HepG2 (cell line): ENCODE measurements around the gene ODAM. TPM values are rescaled to one million over a fixed set of nuclear protein-coding genes. Genes with fewer than 3 reads are reported as not detected.

Source experiments
- AGO2 ChIP-seq: fragments of 200-400 bp; formaldehyde crosslinking; optimal IDR thresholded peaks from 2 replicates; pipeline ENCODE3; 2017; ENCODE audit warnings: mild to moderate bottlenecking, low read depth, low read length, moderate library complexity
- ARNT ChIP-seq: fragments of 450-650 bp; IDR thresholded peaks from 2 replicates; pipeline ENCODE4 v1.6.1; 2017
- CCAR2 ChIP-seq: fragments of 200-400 bp; formaldehyde crosslinking; optimal IDR thresholded peaks from 2 replicates; pipeline ENCODE3; 2018; ENCODE audit warnings: low read depth, mild to moderate bottlenecking, low read length, moderate library complexity
- FOXC1 ChIP-seq: sonication (generic); formaldehyde crosslinking; IDR thresholded peaks from 2 replicates; pipeline ENCODE4 v1.8.0; 2022; ENCODE audit warnings: mild to moderate bottlenecking, missing genetic modification reagents, borderline replicate concordance
- HNRNPLL ChIP-seq: fragments of 200-400 bp; formaldehyde crosslinking; IDR thresholded peaks from 2 replicates; pipeline ENCODE4 v1.6.1; 2017; ENCODE audit warnings: mild to moderate bottlenecking, low read depth, low read length; ENCODE audit not compliant: poor library complexity, severe bottlenecking
- KLF6 ChIP-seq: IDR thresholded peaks from 2 replicates; pipeline ENCODE4 v1.8.0; 2016; ENCODE audit warnings: missing biosample characterization, missing genetic modification reagents
- MATR3 ChIP-seq: sonication (generic); formaldehyde crosslinking; IDR thresholded peaks from 2 replicates; pipeline ENCODE4 v1.4.0; 2020; ENCODE audit warnings: missing genetic modification reagents
- SAP130 ChIP-seq: IDR thresholded peaks from 2 replicates; pipeline ENCODE4 v1.6.1; 2016; ENCODE audit warnings: low read depth
- TBX2 ChIP-seq: sonication (generic); formaldehyde crosslinking; IDR thresholded peaks from 2 replicates; pipeline ENCODE4 v1.5.0; 2020; ENCODE audit warnings: missing genetic modification reagents, mild to moderate bottlenecking, borderline replicate concordance
- THYN1 ChIP-seq: sonication (generic); formaldehyde crosslinking; IDR thresholded peaks from 2 replicates; pipeline ENCODE4 v1.8.1; 2023; ENCODE audit warnings: low read depth, mild to moderate bottlenecking, moderate library complexity, missing genetic modification reagents, borderline replicate concordance
- ZNF225 ChIP-seq: sonication (generic); formaldehyde crosslinking; IDR thresholded peaks from 2 replicates; pipeline ENCODE4 v1.4.0; 2020; ENCODE audit warnings: mild to moderate bottlenecking, missing genetic modification reagents
- ZNF234 ChIP-seq: sonication (generic); formaldehyde crosslinking; conservative IDR thresholded peaks from 2 replicates; pipeline ENCODE4 v1.5.1; 2020; ENCODE audit warnings: mild to moderate bottlenecking, missing genetic modification reagents
- ZNF253 ChIP-seq: sonication (generic); formaldehyde crosslinking; IDR thresholded peaks from 2 replicates; pipeline ENCODE4 v1.8.0; 2022; ENCODE audit warnings: mild to moderate bottlenecking, missing genetic modification reagents, borderline replicate concordance
- ZNF33B ChIP-seq: sonication (generic); formaldehyde crosslinking; IDR thresholded peaks from 2 replicates; pipeline ENCODE4 v1.5.1; 2020; ENCODE audit warnings: mild to moderate bottlenecking, missing genetic modification reagents
- ZNF446 ChIP-seq: sonication (generic); formaldehyde crosslinking; IDR thresholded peaks from 2 replicates; pipeline ENCODE4 v1.5.0; 2020; ENCODE audit warnings: mild to moderate bottlenecking, missing genetic modification reagents
- ZNF546 ChIP-seq: sonication (generic); formaldehyde crosslinking; conservative IDR thresholded peaks from 2 replicates; pipeline ENCODE4 v1.8.1; 2023; ENCODE audit warnings: mild to moderate bottlenecking, missing genetic modification reagents
- polyA plus RNA-seq, 8 experiments: library from polyadenylated mRNA; depleted of rRNA in 3 of 8; stranded (reverse) in 7 of 8; unstranded in 1 of 8; fragments of >200 nt; fragmentation: Illumina TruSeq in 4 of 8; extraction: Trizol in 4 of 8; gene quantifications; 2 replicates each; pipeline versions ENCODE4 v1.2.1 to v1.2.3, GENCODE V29; 2011 to 2016; ENCODE audit warnings: low read depth in 4 of 8, missing spikeins in 1 of 8, mixed read lengths in 1 of 8; ENCODE audit not compliant: insufficient read depth in 1 of 8
- total RNA-seq, 5 experiments: library from RNA; depleted of rRNA; stranded (reverse); fragments of >200 nt; fragmentation: Illumina TruSeq; extraction: Trizol; gene quantifications; 2 replicates each; pipeline ENCODE4 v1.2.3, GENCODE V29; 2016; ENCODE audit warnings: low read depth in 1 of 5
- TF ChIP-seq, protein P1 (sequence below): sonication (generic); formaldehyde crosslinking; IDR thresholded peaks from 2 replicates; pipeline ENCODE4 v1.5.0; 2020; ENCODE audit warnings: mild to moderate bottlenecking, missing genetic modification reagents
- TF ChIP-seq, protein P2 (sequence below): sonication (generic); formaldehyde crosslinking; conservative IDR thresholded peaks from 2 replicates; pipeline ENCODE4 v1.4.0; 2020; ENCODE audit warnings: mild to moderate bottlenecking, missing genetic modification reagents, moderate library complexity
- TF ChIP-seq, protein P3 (sequence below): fragments of 450-650 bp; IDR thresholded peaks from 2 replicates; pipeline ENCODE4 v1.6.1; 2016
- TF ChIP-seq, protein P4 (sequence below): sonication (generic); formaldehyde crosslinking; IDR thresholded peaks from 2 replicates; pipeline ENCODE4 v1.4.0; 2020; ENCODE audit warnings: missing genetic modification reagents

ODAM gene
- total and polyA plus RNA-seq, 2 of the 13 experiments (the other 11 are each of a cell fraction or from before 2014, with no cell fraction given) = 94.6 to 115 TPM

DNA sequence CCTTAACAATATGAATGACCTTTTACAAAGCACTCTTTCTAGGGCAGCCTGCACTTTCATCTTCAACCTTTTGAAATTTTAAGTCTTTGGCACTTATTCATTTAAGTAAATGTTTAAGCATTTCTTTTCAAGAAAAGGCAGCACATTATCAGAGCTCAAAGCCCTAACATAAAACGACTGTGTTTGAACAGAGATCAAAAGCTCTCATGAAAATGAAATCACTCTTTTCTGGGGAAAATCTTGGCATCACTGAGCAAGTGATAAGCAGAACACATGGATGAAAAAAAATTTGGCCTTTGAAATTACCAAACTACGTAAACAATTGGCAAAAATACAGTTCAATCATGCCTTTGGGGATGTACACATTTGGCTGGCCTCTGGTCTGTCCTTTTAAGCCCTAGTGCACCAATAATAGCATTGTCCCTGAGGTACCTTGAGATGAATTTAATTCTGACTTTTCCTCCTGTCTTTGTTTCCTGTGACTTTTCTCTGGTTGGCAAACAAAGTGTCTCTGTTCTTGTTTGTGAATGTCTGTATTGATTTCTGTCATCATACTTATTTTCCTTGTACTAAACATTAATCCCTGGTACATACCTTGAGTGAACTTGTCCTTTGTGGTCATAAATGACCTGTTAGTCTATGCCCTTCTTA is 12.9 kb upstream of the ODAM start (continued):
- TF ChIP-seq, protein P1, sequence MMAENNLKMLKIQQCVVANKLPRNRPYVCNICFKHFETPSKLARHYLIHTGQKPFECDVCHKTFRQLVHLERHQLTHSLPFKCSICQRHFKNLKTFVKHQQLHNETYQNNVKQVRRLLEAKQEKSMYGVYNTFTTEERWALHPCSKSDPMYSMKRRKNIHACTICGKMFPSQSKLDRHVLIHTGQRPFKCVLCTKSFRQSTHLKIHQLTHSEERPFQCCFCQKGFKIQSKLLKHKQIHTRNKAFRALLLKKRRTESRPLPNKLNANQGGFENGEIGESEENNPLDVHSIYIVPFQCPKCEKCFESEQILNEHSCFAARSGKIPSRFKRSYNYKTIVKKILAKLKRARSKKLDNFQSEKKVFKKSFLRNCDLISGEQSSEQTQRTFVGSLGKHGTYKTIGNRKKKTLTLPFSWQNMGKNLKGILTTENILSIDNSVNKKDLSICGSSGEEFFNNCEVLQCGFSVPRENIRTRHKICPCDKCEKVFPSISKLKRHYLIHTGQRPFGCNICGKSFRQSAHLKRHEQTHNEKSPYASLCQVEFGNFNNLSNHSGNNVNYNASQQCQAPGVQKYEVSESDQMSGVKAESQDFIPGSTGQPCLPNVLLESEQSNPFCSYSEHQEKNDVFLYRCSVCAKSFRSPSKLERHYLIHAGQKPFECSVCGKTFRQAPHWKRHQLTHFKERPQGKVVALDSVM (CRISPR knock-in tag) = no peak
- TF ChIP-seq ZNF33B (CRISPR knock-in tag) (no peak), FOXC1 (no peak), SAP130 (CRISPR knock-in tag) (peak; percentile 65), ZNF546 (no peak), AGO2 (no peak), ZNF253 (CRISPR knock-in tag) (no peak), KLF6 (CRISPR knock-in tag) (no peak), TBX2 (CRISPR knock-in tag) (peak; percentile 89), ZNF225 (CRISPR knock-in tag) (no peak), ARNT (0 out of 2 replicates have a peak, but pooled peaks have one; percentile 59), CCAR2 (no peak), THYN1 (CRISPR knock-in tag) (no peak), HNRNPLL (no peak), ZNF446 (CRISPR knock-in tag) (no peak), ZNF234 (CRISPR knock-in tag) (no peak), MATR3 (CRISPR knock-in tag) (no peak)
- TF ChIP-seq, protein P2, sequence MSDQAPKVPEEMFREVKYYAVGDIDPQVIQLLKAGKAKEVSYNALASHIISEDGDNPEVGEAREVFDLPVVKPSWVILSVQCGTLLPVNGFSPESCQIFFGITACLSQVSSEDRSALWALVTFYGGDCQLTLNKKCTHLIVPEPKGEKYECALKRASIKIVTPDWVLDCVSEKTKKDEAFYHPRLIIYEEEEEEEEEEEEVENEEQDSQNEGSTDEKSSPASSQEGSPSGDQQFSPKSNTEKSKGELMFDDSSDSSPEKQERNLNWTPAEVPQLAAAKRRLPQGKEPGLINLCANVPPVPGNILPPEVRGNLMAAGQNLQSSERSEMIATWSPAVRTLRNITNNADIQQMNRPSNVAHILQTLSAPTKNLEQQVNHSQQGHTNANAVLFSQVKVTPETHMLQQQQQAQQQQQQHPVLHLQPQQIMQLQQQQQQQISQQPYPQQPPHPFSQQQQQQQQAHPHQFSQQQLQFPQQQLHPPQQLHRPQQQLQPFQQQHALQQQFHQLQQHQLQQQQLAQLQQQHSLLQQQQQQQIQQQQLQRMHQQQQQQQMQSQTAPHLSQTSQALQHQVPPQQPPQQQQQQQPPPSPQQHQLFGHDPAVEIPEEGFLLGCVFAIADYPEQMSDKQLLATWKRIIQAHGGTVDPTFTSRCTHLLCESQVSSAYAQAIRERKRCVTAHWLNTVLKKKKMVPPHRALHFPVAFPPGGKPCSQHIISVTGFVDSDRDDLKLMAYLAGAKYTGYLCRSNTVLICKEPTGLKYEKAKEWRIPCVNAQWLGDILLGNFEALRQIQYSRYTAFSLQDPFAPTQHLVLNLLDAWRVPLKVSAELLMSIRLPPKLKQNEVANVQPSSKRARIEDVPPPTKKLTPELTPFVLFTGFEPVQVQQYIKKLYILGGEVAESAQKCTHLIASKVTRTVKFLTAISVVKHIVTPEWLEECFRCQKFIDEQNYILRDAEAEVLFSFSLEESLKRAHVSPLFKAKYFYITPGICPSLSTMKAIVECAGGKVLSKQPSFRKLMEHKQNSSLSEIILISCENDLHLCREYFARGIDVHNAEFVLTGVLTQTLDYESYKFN (CRISPR knock-in tag) = peak; percentile 92
- TF ChIP-seq, protein P3, sequence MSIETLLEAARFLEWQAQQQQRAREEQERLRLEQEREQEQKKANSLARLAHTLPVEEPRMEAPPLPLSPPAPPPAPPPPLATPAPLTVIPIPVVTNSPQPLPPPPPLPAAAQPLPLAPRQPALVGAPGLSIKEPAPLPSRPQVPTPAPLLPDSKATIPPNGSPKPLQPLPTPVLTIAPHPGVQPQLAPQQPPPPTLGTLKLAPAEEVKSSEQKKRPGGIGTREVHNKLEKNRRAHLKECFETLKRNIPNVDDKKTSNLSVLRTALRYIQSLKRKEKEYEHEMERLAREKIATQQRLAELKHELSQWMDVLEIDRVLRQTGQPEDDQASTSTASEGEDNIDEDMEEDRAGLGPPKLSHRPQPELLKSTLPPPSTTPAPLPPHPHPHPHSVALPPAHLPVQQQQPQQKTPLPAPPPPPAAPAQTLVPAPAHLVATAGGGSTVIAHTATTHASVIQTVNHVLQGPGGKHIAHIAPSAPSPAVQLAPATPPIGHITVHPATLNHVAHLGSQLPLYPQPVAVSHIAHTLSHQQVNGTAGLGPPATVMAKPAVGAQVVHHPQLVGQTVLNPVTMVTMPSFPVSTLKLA = peak; percentile 3; the same call in 1 of the 2 replicates
- TF ChIP-seq, protein P4, sequence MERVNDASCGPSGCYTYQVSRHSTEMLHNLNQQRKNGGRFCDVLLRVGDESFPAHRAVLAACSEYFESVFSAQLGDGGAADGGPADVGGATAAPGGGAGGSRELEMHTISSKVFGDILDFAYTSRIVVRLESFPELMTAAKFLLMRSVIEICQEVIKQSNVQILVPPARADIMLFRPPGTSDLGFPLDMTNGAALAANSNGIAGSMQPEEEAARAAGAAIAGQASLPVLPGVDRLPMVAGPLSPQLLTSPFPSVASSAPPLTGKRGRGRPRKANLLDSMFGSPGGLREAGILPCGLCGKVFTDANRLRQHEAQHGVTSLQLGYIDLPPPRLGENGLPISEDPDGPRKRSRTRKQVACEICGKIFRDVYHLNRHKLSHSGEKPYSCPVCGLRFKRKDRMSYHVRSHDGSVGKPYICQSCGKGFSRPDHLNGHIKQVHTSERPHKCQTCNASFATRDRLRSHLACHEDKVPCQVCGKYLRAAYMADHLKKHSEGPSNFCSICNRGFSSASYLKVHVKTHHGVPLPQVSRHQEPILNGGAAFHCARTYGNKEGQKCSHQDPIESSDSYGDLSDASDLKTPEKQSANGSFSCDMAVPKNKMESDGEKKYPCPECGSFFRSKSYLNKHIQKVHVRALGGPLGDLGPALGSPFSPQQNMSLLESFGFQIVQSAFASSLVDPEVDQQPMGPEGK (CRISPR knock-in tag) = no peak; the same call in none of the 2 replicates
